Osteoblast (primary cell): ENCODE results near the gene INTS3. TPM values are rescaled to one million over a fixed set of nuclear protein-coding genes. Genes with fewer than 3 reads are reported as not detected.
"Not testable (repeated sequence)": the region's sequence is repeated elsewhere in the genome, so short reads cannot be mapped to it uniquely, and the experiment has no call there.

Experiments used
- DNase-seq: peaks from one replicate; pipeline ENCODE4 v3.0.0; 2011; ENCODE audit warnings: low spot score, mixed read lengths; ENCODE audit not compliant: insufficient read length; ENCODE audit errors: missing footprints
- H2AFZ ChIP-seq: 2 replicates; pipeline ENCODE4 v1.6.0; 2011; ENCODE audit warnings: mild to moderate bottlenecking, low read length
- H3K27ac ChIP-seq: 2 replicates; pipeline ENCODE4 v1.5.1; 2011; ENCODE audit warnings: mild to moderate bottlenecking, low read depth, low read length, moderate library complexity
- H3K27me3 ChIP-seq: 2 replicates; pipeline ENCODE4 v1.6.0; 2012; ENCODE audit warnings: mild to moderate bottlenecking, control low read depth, inconsistent platforms, low read length, moderate library complexity; ENCODE audit not compliant: insufficient read depth
- H3K36me3 ChIP-seq: 2 replicates; pipeline ENCODE4 v1.5.1; 2011; ENCODE audit warnings: mild to moderate bottlenecking, low read length, control low read depth, moderate library complexity; ENCODE audit not compliant: insufficient read depth
- H3K4me1 ChIP-seq: 2 replicates; pipeline ENCODE4 v1.5.1; 2011; ENCODE audit warnings: mild to moderate bottlenecking, low read length, control low read depth, moderate library complexity; ENCODE audit not compliant: insufficient read depth
- H3K4me2 ChIP-seq: 2 replicates; pipeline ENCODE4 v1.6.0; 2011; ENCODE audit warnings: mild to moderate bottlenecking, low read length; ENCODE audit not compliant: insufficient read depth
- H3K4me3 ChIP-seq: fragments of 200-600 bp; sonication (generic); 3 replicates; pipeline ENCODE4 v1.5.1; 2012; ENCODE audit warnings: mild to moderate bottlenecking, low read length, inconsistent platforms; ENCODE audit not compliant: insufficient read depth
- H3K79me2 ChIP-seq: 2 replicates; pipeline ENCODE4 v1.6.0; 2012; ENCODE audit warnings: mild to moderate bottlenecking, low read length, control low read depth, inconsistent platforms; ENCODE audit not compliant: insufficient read depth
- H3K9me3 ChIP-seq: 2 replicates; pipeline ENCODE4 v1.5.1; 2011; ENCODE audit warnings: low read depth, low read length, control low read depth
- H4K20me1 ChIP-seq: 2 replicates; pipeline ENCODE4 v1.6.0; 2012; ENCODE audit warnings: mild to moderate bottlenecking, low read length, control low read depth; ENCODE audit not compliant: insufficient read depth
- total RNA-seq: library from RNA; depleted of rRNA; stranded (reverse); fragments of >200 nt; gene quantifications from 2 replicates; pipeline ENCODE4 v1.2.3, GENCODE V29; 2012
- TF ChIP-seq, protein P1 (sequence below): IDR thresholded peaks from 2 replicates; pipeline ENCODE4 v1.5.1; 2011; ENCODE audit warnings: mild to moderate bottlenecking, low read depth, low read length, moderate library complexity; ENCODE audit errors: extremely low read depth

INTS3 gene
- total RNA-seq, 1 donor: 42.7 TPM

DNA sequence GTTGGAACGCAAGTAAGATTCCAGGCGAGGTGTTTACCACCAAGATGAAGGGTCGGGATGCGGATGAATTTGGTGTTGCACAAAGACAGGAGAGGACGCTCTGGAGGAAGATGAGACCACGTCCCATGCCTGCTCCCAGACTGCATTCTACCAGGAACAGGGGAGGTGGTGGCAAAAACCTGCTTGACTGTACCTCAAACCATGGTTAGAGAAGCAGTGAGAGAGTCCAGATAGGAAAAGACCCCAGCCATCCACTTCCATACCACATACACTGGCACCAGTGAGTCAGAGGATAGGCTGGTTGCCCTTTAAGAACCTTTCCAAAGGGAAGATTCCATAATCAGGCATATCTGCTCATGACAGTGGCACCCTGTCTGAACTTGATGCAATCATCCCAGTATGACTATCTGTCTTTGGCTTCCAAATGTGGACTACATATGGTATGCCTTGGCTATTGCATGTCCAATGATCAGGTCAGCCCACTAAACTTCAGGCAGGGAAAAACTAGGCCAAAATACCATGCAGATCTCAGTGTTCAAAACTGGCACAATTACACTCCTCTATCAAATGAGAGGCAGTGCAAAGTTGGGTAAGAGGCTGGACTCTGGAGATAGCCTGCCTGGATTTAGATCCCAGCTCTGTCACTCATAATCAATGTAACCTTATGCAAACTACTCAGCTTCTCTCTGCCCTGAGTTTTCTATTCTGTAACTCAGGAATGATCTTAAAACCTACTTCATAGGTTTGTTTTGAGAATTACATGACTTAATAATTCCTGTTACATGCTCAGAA, 28.7 kb upstream of the INTS3 start:
- Histone ChIP-seq H2AFZ (peak overlapping the region; percentile 11), H3K4me1 (peaks cover 10% of the 10 kb centered on the region), H3K27ac (no peak overlapping the region), H4K20me1 (no peaks in the 10 kb centered on the region), H3K4me3 (no peak overlapping the region), H3K36me3 (no peaks in the 10 kb centered on the region), H3K79me2 (no peaks in the 10 kb centered on the region), H3K4me2 (no peak overlapping the region), H3K9me3 (no peaks in the 10 kb centered on the region), H3K27me3 (no peaks in the 10 kb centered on the region)
- DNase-seq: peak; percentile 82
- TF ChIP-seq, protein P1, sequence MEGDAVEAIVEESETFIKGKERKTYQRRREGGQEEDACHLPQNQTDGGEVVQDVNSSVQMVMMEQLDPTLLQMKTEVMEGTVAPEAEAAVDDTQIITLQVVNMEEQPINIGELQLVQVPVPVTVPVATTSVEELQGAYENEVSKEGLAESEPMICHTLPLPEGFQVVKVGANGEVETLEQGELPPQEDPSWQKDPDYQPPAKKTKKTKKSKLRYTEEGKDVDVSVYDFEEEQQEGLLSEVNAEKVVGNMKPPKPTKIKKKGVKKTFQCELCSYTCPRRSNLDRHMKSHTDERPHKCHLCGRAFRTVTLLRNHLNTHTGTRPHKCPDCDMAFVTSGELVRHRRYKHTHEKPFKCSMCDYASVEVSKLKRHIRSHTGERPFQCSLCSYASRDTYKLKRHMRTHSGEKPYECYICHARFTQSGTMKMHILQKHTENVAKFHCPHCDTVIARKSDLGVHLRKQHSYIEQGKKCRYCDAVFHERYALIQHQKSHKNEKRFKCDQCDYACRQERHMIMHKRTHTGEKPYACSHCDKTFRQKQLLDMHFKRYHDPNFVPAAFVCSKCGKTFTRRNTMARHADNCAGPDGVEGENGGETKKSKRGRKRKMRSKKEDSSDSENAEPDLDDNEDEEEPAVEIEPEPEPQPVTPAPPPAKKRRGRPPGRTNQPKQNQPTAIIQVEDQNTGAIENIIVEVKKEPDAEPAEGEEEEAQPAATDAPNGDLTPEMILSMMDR: no peak

GRCh38 chr1:153699768-153700167, 28.1 kb upstream of the INTS3 start:
- no peak overlapping the region for H3K4me3 ChIP-seq
- H3K4me1 ChIP-seq: peaks cover 10% of the 10 kb centered on the region
- H4K20me1 ChIP-seq: no peaks in the 10 kb centered on the region
- H3K36me3 ChIP-seq: no peaks in the 10 kb centered on the region
- H3K9me3 ChIP-seq: no peaks in the 10 kb centered on the region
- TF ChIP-seq, protein P1: no peak
- DNase-seq: no peak
- H2AFZ ChIP-seq: no peak overlapping the region
- no peaks in the 10 kb centered on the region for H3K27me3 ChIP-seq
- H3K79me2 ChIP-seq: no peaks in the 10 kb centered on the region
- H3K4me2 ChIP-seq: no peak overlapping the region
- H3K27ac ChIP-seq: no peak overlapping the region

DNA sequence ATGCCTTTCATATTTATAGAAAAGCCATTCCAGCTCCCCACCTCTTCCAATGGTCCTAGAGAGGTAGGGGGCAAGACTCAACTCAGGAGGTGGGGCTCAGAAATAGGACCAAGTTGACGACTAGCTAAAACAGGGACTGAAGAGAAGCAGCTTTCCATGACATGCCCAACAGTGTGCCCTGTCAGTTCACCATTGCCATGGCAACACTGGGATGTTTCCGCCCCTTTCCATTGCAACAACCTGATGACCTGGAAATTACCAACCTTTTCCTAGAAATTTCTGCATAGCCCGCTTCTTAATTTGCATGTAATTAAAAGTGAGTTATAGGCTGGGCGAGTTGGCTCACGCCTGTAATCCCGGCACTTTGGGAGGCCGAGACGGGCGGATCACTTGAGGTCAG, 22.4 kb upstream of the INTS3 start:
- H3K27ac ChIP-seq: no peak overlapping the region
- no peak overlapping the region for H2AFZ ChIP-seq
- H3K79me2 ChIP-seq: no peaks in the 10 kb centered on the region
- H3K4me3 ChIP-seq: no peak overlapping the region
- no peaks in the 10 kb centered on the region for H3K9me3 ChIP-seq
- no peaks in the 10 kb centered on the region for H4K20me1 ChIP-seq
- DNase-seq: no peak
- H3K27me3 ChIP-seq: no peaks in the 10 kb centered on the region
- TF ChIP-seq, protein P1: no peak
- no peaks in the 10 kb centered on the region for H3K36me3 ChIP-seq
- H3K4me2 ChIP-seq: no peak overlapping the region
- H3K4me1 ChIP-seq: no peaks in the 10 kb centered on the region

GRCh38 chr1:153711026-153711425, 16.8 kb upstream of the INTS3 start:
- no peaks in the 10 kb centered on the region for H3K79me2 ChIP-seq
- H3K9me3 ChIP-seq: no peaks in the 10 kb centered on the region
- no peaks in the 10 kb centered on the region for H3K36me3 ChIP-seq
- H3K4me3 ChIP-seq: no peak overlapping the region
- TF ChIP-seq, protein P1: no peak
- H3K27me3 ChIP-seq: no peaks in the 10 kb centered on the region
- H3K4me1 ChIP-seq: no peaks in the 10 kb centered on the region
- H3K27ac ChIP-seq: no peak overlapping the region
- H2AFZ ChIP-seq: peak overlapping the region; percentile 62
- peak; percentile 69 for DNase-seq
- H3K4me2 ChIP-seq: no peak overlapping the region
- no peaks in the 10 kb centered on the region for H4K20me1 ChIP-seq

DNA sequence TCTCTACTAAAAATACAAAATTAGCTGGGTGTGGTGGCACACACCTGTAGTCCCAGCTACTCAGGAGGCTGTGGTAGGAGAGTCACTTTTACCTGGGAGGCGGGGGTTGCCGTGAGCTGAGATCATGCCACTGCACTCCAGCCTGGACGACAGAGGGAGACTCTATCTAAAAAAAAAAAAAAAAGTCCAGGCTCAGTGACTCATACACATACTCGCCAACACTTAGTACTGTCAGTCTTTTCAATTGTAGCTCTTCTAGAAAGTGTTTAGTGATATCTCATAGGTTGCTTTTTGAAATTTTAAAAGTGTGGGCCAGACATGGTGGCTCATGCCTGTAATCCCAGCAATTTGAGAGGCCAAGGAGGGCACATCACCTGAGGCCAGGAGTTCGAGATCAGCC, 11.6 kb upstream of the INTS3 start:
- H4K20me1 ChIP-seq, H3K9me3 ChIP-seq, H3K27ac ChIP-seq, H2AFZ ChIP-seq, H3K27me3 ChIP-seq, H3K36me3 ChIP-seq, DNase-seq, H3K79me2 ChIP-seq, H3K4me2 ChIP-seq, H3K4me1 ChIP-seq, H3K4me3 ChIP-seq: not testable (repeated sequence)
